Measurements from ENCODE around the gene RNF41. TPM values are rescaled to one million over a fixed set of nuclear protein-coding genes. Genes with fewer than 3 reads are reported as not detected.

RNF41 gene
- total and polyA plus RNA-seq, 3 experiments from 2014 or later, result 41.2 to 47.4 (median 42.3) TPM

DNA sequence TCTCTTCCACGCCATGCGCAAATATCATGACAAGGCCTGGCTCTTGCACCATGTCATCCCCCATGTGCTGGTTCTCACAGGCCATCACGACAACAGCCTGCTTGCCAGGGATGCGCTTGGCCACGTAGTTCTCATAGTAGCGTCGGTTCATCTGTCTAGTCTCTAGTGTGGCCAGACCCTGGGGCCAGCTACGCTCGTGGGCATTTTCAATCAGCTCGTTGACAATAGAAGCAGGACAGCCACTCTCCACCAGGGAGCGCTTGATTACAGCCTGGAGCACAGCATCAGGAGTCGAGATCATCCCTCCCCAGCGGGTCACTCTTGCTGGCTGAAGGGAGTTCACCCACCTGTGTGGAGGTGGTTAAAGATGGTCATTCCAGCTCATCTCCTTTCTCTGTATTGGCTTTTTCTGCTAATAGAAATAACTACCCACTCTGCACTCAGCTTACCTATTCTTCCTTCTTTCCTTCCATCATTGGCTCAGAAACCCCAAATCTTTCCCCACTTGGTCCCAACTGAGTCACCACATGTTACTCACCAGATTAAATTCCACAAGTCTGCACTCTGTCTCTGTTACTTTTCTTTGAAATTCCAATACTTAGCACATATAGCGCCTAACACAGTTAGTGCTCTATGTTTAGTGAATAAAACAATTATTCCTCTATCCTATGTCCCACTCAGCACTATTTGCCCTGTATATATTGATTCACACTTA is 15.1 kb downstream of the RNF41 start:
- Mint-ChIP-seq H3K4me3 (no peak overlapping the region), H3K27me3 (no peaks in the 10 kb centered on the region), H3K4me1 (peaks cover 0 to 8% (median 0%) of the 10 kb centered on the region in 3 donors), H3K9me3 (no peaks in the 10 kb centered on the region), H3K36me3 (peaks cover 0 to 58% (median 16%) of the 10 kb centered on the region in 3 donors), H3K27ac (peak overlapping the region in 5 of 8 donors; percentile 4 to 53 (median 39))
- Histone ChIP-seq H3K36me3 (ENCODE audit: insufficient read depth, low read length) (peaks cover 41% of the 10 kb centered on the region), H3K4me3 (ENCODE audit: low read length) (no peak overlapping the region), H3K27ac (ENCODE audit: low read depth, low read length) (no peak overlapping the region), H3K4me1 (ENCODE audit: insufficient read depth, low read length) (no peaks in the 10 kb centered on the region), H3K9me3 (ENCODE audit: low read length) (no peaks in the 10 kb centered on the region), H3K27me3 (ENCODE audit: insufficient read depth, low read length, poor library complexity, severe bottlenecking) (no peaks in the 10 kb centered on the region)
- ChIA-PET POLR2A (interaction anchor here (0.9 to 1.2 kb wide), 2 partner anchors 14 to 78 kb away, joined by 3 read pairs; partner anchors contain the start of gene ESYT1), CTCF (interaction anchor here (0.6 to 3.8 kb wide), 17 partner anchors 9 to 468 kb away, joined by 3 to 19 read pairs (median 3); partner anchors contain the start of genes RNF41 and STAT2)
- DNase-seq, result peak in 3 of 5 donors; percentile 12 to 57 (median 14)

DNA sequence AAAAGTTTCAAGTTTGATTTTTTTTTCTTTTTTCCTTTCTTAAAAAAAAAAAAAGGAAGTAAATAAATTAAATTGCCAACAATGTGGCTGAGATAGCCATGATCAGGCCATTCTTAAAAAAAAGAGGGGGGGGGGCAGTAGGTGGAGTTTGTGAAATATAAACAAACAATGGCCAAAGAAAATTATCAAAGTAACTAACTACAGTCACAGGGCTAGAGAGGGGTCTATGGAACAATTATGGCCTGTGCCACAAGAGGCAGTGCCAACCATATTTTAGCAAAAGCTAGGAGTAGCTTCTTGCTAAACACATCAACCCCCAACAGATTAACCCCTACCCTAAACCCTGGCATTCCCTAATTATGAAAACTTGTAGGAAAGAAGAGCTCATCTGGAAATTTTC is 16.3 kb downstream of the RNF41 start:
- Mint-ChIP-seq H3K4me1 (peaks cover 0 to 8% (median 0%) of the 10 kb centered on the region in 3 donors), H3K4me3 (no peak overlapping the region), H3K9me3 (no peaks in the 10 kb centered on the region), H3K36me3 (peaks cover 0 to 51% (median 13%) of the 10 kb centered on the region in 3 donors), H3K27ac (peak overlapping the region in 3 of 8 donors; percentile 45 to 77 (median 70)), H3K27me3 (no peaks in the 10 kb centered on the region)
- Histone ChIP-seq H3K9me3 (ENCODE audit: low read length) (no peaks in the 10 kb centered on the region), H3K4me1 (ENCODE audit: insufficient read depth, low read length) (no peaks in the 10 kb centered on the region), H3K36me3 (ENCODE audit: insufficient read depth, low read length) (peaks cover 39% of the 10 kb centered on the region), H3K27me3 (ENCODE audit: insufficient read depth, low read length, poor library complexity, severe bottlenecking) (no peaks in the 10 kb centered on the region), H3K27ac (ENCODE audit: low read depth, low read length) (peak overlapping the region; percentile 35), H3K4me3 (ENCODE audit: low read length) (no peak overlapping the region)
- DNase-seq, result no peak
- ChIA-PET POLR2A (interaction anchor here (0.6 kb wide), 1 partner anchor 55 kb away, joined by 7 read pairs; no protein-coding TSS in a partner anchor), CTCF (interaction anchor here (1.1 to 3.8 kb wide), 9 partner anchors 9 to 467 kb away, joined by 3 to 19 read pairs (median 3); partner anchors contain the start of genes ANKRD52, RNF41, SMARCC2 and STAT2)

DNA sequence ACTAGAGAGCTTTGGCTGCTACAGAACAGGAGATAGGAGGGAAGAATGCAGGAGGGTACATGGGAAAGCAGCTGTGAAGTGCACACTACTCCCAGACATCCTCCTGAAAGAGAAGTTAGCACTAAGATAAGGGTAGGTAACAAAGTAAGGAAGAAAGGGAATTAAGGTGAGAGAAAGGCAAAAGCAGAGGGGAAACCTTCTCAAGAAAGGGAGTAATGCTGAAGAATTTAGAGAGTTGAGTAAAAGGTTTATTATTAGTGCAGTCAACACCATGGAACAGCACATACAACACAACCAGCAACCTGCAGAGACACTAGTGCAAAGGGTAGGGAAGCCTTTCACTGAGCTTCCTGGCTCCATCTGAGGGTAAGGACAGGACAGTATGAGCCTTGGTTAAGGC is 17.4 kb downstream of the RNF41 start:
- ChIA-PET POLR2A (no interaction called here), CTCF (interaction anchor here (1.4 to 2.1 kb wide), 4 partner anchors 15 to 260 kb away, joined by 3 to 6 read pairs (median 5); partner anchors contain the start of gene SMARCC2)
- peak overlapping the region in 5 of 8 donors; percentile 2 to 78 (median 53) for H3K27ac Mint-ChIP-seq
- no peak overlapping the region for H3K4me3 Mint-ChIP-seq
- Histone ChIP-seq H3K9me3 (ENCODE audit: low read length) (no peaks in the 10 kb centered on the region), H3K4me3 (ENCODE audit: low read length) (no peak overlapping the region), H3K4me1 (ENCODE audit: insufficient read depth, low read length) (no peaks in the 10 kb centered on the region), H3K27ac (ENCODE audit: low read depth, low read length) (no peak overlapping the region), H3K36me3 (ENCODE audit: insufficient read depth, low read length) (peaks cover 31% of the 10 kb centered on the region), H3K27me3 (ENCODE audit: insufficient read depth, low read length, poor library complexity, severe bottlenecking) (no peaks in the 10 kb centered on the region)
- H3K36me3 Mint-ChIP-seq, result peaks cover 0 to 42% (median 11%) of the 10 kb centered on the region in 3 donors
- DNase-seq, result no peak
- H3K27me3 Mint-ChIP-seq, result no peaks in the 10 kb centered on the region
- H3K4me1 Mint-ChIP-seq, result peaks cover 0 to 8% (median 0%) of the 10 kb centered on the region in 3 donors
- H3K9me3 Mint-ChIP-seq, result no peaks in the 10 kb centered on the region

DNA sequence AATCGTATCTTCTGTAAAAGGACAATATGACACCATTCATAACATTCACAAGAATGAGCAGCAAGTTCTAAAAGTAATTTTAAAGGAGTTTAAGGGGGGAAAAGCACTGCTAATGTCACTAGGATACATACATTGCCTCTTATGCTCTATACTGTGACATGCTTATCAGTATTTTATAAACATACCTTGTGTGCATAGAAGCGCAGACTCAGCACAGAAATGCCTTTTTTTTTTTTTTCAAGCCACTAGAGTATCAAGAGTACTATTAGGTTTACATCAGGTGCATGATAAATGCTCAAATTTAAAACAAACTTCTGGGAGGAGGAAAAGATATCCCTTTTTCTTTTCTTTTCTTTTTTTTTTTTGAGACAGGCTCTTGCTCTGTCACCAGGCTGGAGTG is 18.9 kb downstream of the RNF41 start:
- POLR2A ChIA-PET, result no interaction called here
- CTCF ChIA-PET, result interaction anchor here (1.6 to 4.0 kb wide), 4 partner anchors 11 to 261 kb away, joined by 3 to 16 read pairs (median 6); partner anchors contain the start of gene SMARCC2
- Histone ChIP-seq H3K27me3 (ENCODE audit: insufficient read depth, low read length, poor library complexity, severe bottlenecking) (no peaks in the 10 kb centered on the region), H3K4me3 (ENCODE audit: low read length) (no peak overlapping the region), H3K36me3 (ENCODE audit: insufficient read depth, low read length) (peaks cover 27% of the 10 kb centered on the region), H3K9me3 (ENCODE audit: low read length) (no peaks in the 10 kb centered on the region), H3K4me1 (ENCODE audit: insufficient read depth, low read length) (no peaks in the 10 kb centered on the region), H3K27ac (ENCODE audit: low read depth, low read length) (no peak overlapping the region)
- no peaks in the 10 kb centered on the region for H3K9me3 Mint-ChIP-seq
- H3K27me3 Mint-ChIP-seq, result no peaks in the 10 kb centered on the region
- no peak overlapping the region for H3K4me3 Mint-ChIP-seq
- H3K27ac Mint-ChIP-seq, result peak overlapping the region in 7 of 8 donors; percentile 3 to 84 (median 24)
- peaks cover 0 to 34% (median 9%) of the 10 kb centered on the region in 3 donors for H3K36me3 Mint-ChIP-seq
- no peak for DNase-seq
- H3K4me1 Mint-ChIP-seq, result peaks cover 0 to 8% (median 0%) of the 10 kb centered on the region in 3 donors

GRCh38 chr12:56202366-56202765 is 19.4 kb downstream of the RNF41 start:
- no peaks in the 10 kb centered on the region for H3K4me1 ChIP-seq (ENCODE audit: insufficient read depth, low read length)
- Mint-ChIP-seq H3K36me3 (peaks cover 0 to 29% (median 4%) of the 10 kb centered on the region in 3 donors), H3K4me3 (no peak overlapping the region), H3K27me3 (no peaks in the 10 kb centered on the region), H3K27ac (peak overlapping the region in 7 of 8 donors; percentile 8 to 84 (median 42)), H3K4me1 (peaks cover 0 to 8% (median 0%) of the 10 kb centered on the region in 3 donors), H3K9me3 (no peaks in the 10 kb centered on the region)
- ChIA-PET CTCF (interaction anchor here (1.2 to 4.0 kb wide), 5 partner anchors 10 to 55 kb away, joined by 3 to 16 read pairs (median 4); partner anchors contain the start of gene SMARCC2), POLR2A (no interaction called here)
- no peak overlapping the region for H3K4me3 ChIP-seq (ENCODE audit: low read length)
- H3K27ac ChIP-seq (ENCODE audit: low read depth, low read length), result no peak overlapping the region
- H3K9me3 ChIP-seq (ENCODE audit: low read length), result no peaks in the 10 kb centered on the region
- H3K27me3 ChIP-seq (ENCODE audit: insufficient read depth, low read length, poor library complexity, severe bottlenecking), result no peaks in the 10 kb centered on the region
- H3K36me3 ChIP-seq (ENCODE audit: insufficient read depth, low read length), result peaks cover 23% of the 10 kb centered on the region
- no peak for DNase-seq

- H3K4me1 ChIP-seq (ENCODE audit: insufficient read depth, low read length), result no peaks in the 10 kb centered on the region
- Mint-ChIP-seq H3K4me1 (peaks cover 0 to 8% (median 0%) of the 10 kb centered on the region in 3 donors), H3K9me3 (no peaks in the 10 kb centered on the region), H3K27me3 (no peaks in the 10 kb centered on the region), H3K4me3 (no peak overlapping the region), H3K27ac (peak overlapping the region in 4 of 8 donors; percentile 17 to 80 (median 43)), H3K36me3 (peaks cover 0 to 3% (median 0%) of the 10 kb centered on the region in 3 donors)
- ChIA-PET POLR2A (no interaction called here), CTCF (interaction anchor here (0.9 kb wide), 1 partner anchor 9 kb away, joined by 3 read pairs; no protein-coding TSS in a partner anchor)
- no peaks in the 10 kb centered on the region for H3K27me3 ChIP-seq (ENCODE audit: insufficient read depth, low read length, poor library complexity, severe bottlenecking)
- no peaks in the 10 kb centered on the region for H3K9me3 ChIP-seq (ENCODE audit: low read length)
- H3K36me3 ChIP-seq (ENCODE audit: insufficient read depth, low read length), result no peaks in the 10 kb centered on the region
- H3K27ac ChIP-seq (ENCODE audit: low read depth, low read length), result no peak overlapping the region
- H3K4me3 ChIP-seq (ENCODE audit: low read length), result no peak overlapping the region
- DNase-seq, result no peak
These were observed 22.9 kb downstream of the RNF41 start for GRCh38 chr12:56198836-56199235.

- Mint-ChIP-seq H3K4me3 (no peak overlapping the region), H3K4me1 (peaks cover 3 to 14% (median 5%) of the 10 kb centered on the region in 3 donors), H3K36me3 (peaks cover 0 to 3% (median 0%) of the 10 kb centered on the region in 3 donors), H3K27ac (peak overlapping the region in 1 of 8 donors; percentile 43), H3K27me3 (no peaks in the 10 kb centered on the region), H3K9me3 (no peaks in the 10 kb centered on the region)
- POLR2A ChIA-PET, result no interaction called here
- no peaks in the 10 kb centered on the region for H3K4me1 ChIP-seq (ENCODE audit: insufficient read depth, low read length)
- CTCF ChIA-PET, result interaction anchor here (0.9 to 1.8 kb wide), 3 partner anchors 8 to 266 kb away, joined by 3 to 7 read pairs (median 4); no protein-coding TSS in a partner anchor
- H3K27me3 ChIP-seq (ENCODE audit: insufficient read depth, low read length, poor library complexity, severe bottlenecking), result no peaks in the 10 kb centered on the region
- H3K36me3 ChIP-seq (ENCODE audit: insufficient read depth, low read length), result no peaks in the 10 kb centered on the region
- no peak for DNase-seq
- H3K9me3 ChIP-seq (ENCODE audit: low read length), result no peaks in the 10 kb centered on the region
- no peak overlapping the region for H3K27ac ChIP-seq (ENCODE audit: low read depth, low read length)
- no peak overlapping the region for H3K4me3 ChIP-seq (ENCODE audit: low read length)
These were observed 23.6 kb downstream of the RNF41 start for GRCh38 chr12:56197921-56198635.
